Keratinocyte (primary cell): Measurements from ENCODE around the gene MYPOP. TPM values are rescaled to one million over a fixed set of nuclear protein-coding genes. Genes with fewer than 3 reads are reported as not detected.

Experiments
- DNase-seq: peaks from one replicate; pipeline ENCODE4 v3.0.0-alpha.2; 2011; ENCODE audit warnings: low read depth, missing footprints, low spot score
- FAIRE-seq: peaks from 2 replicates; lab custom pipeline; 2011; peaks lifted over from hg19 to GRCh38; lab: Jason Lieb, UNC
- H2AFZ ChIP-seq: 2 replicates; pipeline ENCODE4 v1.6.0; 2012; ENCODE audit warnings: low read length, control low read depth, inconsistent platforms; ENCODE audit not compliant: control insufficient read depth
- H3K27ac ChIP-seq: 2 replicates; pipeline ENCODE4 v1.5.1; 2011; ENCODE audit warnings: low read length; ENCODE audit not compliant: control insufficient read depth, insufficient read depth
- H3K27me3 ChIP-seq: 3 replicates; pipeline ENCODE4 v1.6.0; 2011; ENCODE audit warnings: low read length; ENCODE audit not compliant: control insufficient read depth, insufficient read depth; ENCODE audit errors: extremely low read depth
- H3K36me3 ChIP-seq, 2 experiments: 2 replicates in 1 of 2; 3 replicates in 1 of 2; pipeline ENCODE4 v1.5.1; 2011; ENCODE audit warnings: low read length in 2 of 2, mild to moderate bottlenecking in 1 of 2; ENCODE audit not compliant: control insufficient read depth in 2 of 2, insufficient read depth in 2 of 2; ENCODE audit errors: extremely low read depth in 1 of 2
- H3K4me1 ChIP-seq: 3 replicates; pipeline ENCODE4 v1.5.1; 2011; ENCODE audit warnings: low read length; ENCODE audit not compliant: control insufficient read depth, insufficient read depth; ENCODE audit errors: extremely low read depth
- H3K4me2 ChIP-seq: 3 replicates; pipeline ENCODE4 v1.6.0; 2011; ENCODE audit warnings: low read depth, low read length; ENCODE audit not compliant: control insufficient read depth, insufficient read depth; ENCODE audit errors: extremely low read depth
- H3K4me3 ChIP-seq, 3 experiments: fragments of 200-600 bp in 1 of 3; sonication (generic) in 1 of 3; 2 replicates in 2 of 3; 3 replicates in 1 of 3; pipeline ENCODE4 v1.5.1; 2011 to 2016; ENCODE audit warnings: low read length in 3 of 3, mild to moderate bottlenecking in 3 of 3, control low read depth in 2 of 3, inconsistent platforms in 1 of 3, low read depth in 1 of 3, mixed read lengths in 1 of 3, mixed run types in 1 of 3, moderate library complexity in 1 of 3; ENCODE audit not compliant: control insufficient read depth in 2 of 3, insufficient read depth in 2 of 3; ENCODE audit errors: extremely low read depth in 1 of 3
- H3K79me2 ChIP-seq: 2 replicates; pipeline ENCODE4 v1.6.0; 2012; ENCODE audit warnings: low read length; ENCODE audit not compliant: control insufficient read depth, insufficient read depth
- H3K9ac ChIP-seq: 3 replicates; pipeline ENCODE4 v1.6.0; 2011; ENCODE audit warnings: low read length; ENCODE audit not compliant: control insufficient read depth, insufficient read depth; ENCODE audit errors: extremely low read depth
- H3K9me1 ChIP-seq: 3 replicates; pipeline ENCODE4 v1.6.0; 2011; ENCODE audit warnings: low read length; ENCODE audit not compliant: control insufficient read depth, insufficient read depth; ENCODE audit errors: extremely low read depth
- H3K9me3 ChIP-seq: 2 replicates; pipeline ENCODE4 v1.5.1; 2012; ENCODE audit warnings: low read depth, low read length; ENCODE audit not compliant: control insufficient read depth
- H4K20me1 ChIP-seq: 3 replicates; pipeline ENCODE4 v1.6.0; 2011; ENCODE audit warnings: low read length; ENCODE audit not compliant: control insufficient read depth, insufficient read depth; ENCODE audit errors: extremely low read depth
- EZH2 ChIP-seq: IDR thresholded peaks from one replicate; pipeline ENCODE4 v1.6.1; 2012; ENCODE audit warnings: inconsistent platforms, mild to moderate bottlenecking, low read length, moderate library complexity
- dilution Hi-C: fragments of 300-500 bp; cut with MboI; formaldehyde crosslinking; loops from one replicate; pipeline ENCODE4 v1.7.0; 2020; ENCODE audit warnings: low sequenced_read_pairs; ENCODE audit not compliant: extremely low pct_ligation_motif_present
- polyA plus RNA-seq, 5 experiments: library from polyadenylated mRNA; depleted of rRNA in 3 of 5; stranded (reverse) in 3 of 5; stranded (forward) in 1 of 5; unstranded in 1 of 5; fragments of >200 nt; gene quantifications; 1 replicate in 1 of 5; 2 replicates in 3 of 5; 3 replicates in 1 of 5; pipeline versions ENCODE4 v1.2.1 to v1.2.3, GENCODE V29; 2011 to 2012; ENCODE audit warnings: missing spikeins in 2 of 5, low read depth in 1 of 5, low replicate concordance in 1 of 5
- TF ChIP-seq, protein P1 (sequence below), 3 experiments: IDR thresholded peaks in 1 of 3; conservative IDR thresholded peaks in 1 of 3; optimal IDR thresholded peaks in 1 of 3; 2 replicates in 2 of 3; 3 replicates in 1 of 3; pipeline versions ENCODE3 to v1.5.1; 2011; ENCODE audit warnings: low read length in 3 of 3, mild to moderate bottlenecking in 3 of 3, moderate library complexity in 2 of 3, control low read depth in 1 of 3, inconsistent platforms in 1 of 3; ENCODE audit not compliant: insufficient read depth in 2 of 3; ENCODE audit errors: extremely low read depth in 1 of 3

MYPOP gene
- polyA plus RNA-seq, 1 donor (not counting 4 experiments of a cell fraction or from before 2014, with no cell fraction given) = 1.3 TPM

DNA sequence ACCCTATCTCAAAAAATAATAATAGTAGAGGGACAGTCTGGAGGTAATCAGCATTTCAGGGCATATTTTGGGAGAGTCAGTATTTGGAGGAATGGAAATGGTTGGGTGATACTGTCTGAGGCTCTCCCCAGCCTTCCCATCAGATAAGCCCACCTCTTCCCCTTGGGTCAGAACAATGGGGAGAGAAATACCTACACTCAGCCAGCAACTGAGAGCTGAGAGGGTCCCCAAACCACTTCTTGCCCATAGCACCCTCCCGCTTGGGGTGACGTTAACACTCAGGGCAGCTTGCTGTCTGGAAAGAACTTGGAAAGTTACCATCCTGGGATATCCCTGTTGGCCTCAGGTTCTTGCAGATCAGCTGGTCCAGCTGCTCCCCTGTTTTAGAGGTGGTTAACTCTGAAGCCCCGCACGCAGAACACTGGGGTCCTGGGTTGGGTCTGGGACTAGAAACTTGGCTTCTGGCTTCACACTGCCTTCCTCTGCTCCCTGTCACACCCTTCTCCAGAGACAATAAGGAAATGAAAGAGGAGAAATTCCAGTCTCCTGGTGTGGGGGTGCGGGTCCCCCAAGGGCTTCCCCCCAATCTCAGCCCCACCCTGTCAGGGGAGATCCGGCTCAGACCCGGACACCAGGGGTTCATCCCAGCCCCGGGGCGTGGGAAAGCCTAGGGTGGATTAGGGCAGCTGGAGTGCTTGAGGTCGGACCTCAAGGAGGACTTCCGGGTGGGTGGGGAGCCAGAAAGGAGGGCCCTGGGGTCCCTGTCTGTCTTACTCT lies 35.8 kb downstream of the MYPOP start:
- Histone ChIP-seq H3K4me3 (no peak overlapping the region), H3K27ac (no peak overlapping the region), H4K20me1 (no peaks in the 10 kb centered on the region), H3K9ac (no peak overlapping the region), H3K4me1 (peaks cover 10% of the 10 kb centered on the region), H3K79me2 (peaks cover 13% of the 10 kb centered on the region), H2AFZ (no peak overlapping the region), H3K27me3 (peaks cover 37% of the 10 kb centered on the region), H3K9me1 (no peaks in the 10 kb centered on the region), H3K4me2 (no peak overlapping the region), H3K36me3 (no peaks in the 10 kb centered on the region), H3K9me3 (no peaks in the 10 kb centered on the region)
- TF ChIP-seq, protein P1, sequence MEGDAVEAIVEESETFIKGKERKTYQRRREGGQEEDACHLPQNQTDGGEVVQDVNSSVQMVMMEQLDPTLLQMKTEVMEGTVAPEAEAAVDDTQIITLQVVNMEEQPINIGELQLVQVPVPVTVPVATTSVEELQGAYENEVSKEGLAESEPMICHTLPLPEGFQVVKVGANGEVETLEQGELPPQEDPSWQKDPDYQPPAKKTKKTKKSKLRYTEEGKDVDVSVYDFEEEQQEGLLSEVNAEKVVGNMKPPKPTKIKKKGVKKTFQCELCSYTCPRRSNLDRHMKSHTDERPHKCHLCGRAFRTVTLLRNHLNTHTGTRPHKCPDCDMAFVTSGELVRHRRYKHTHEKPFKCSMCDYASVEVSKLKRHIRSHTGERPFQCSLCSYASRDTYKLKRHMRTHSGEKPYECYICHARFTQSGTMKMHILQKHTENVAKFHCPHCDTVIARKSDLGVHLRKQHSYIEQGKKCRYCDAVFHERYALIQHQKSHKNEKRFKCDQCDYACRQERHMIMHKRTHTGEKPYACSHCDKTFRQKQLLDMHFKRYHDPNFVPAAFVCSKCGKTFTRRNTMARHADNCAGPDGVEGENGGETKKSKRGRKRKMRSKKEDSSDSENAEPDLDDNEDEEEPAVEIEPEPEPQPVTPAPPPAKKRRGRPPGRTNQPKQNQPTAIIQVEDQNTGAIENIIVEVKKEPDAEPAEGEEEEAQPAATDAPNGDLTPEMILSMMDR (optimal IDR thresholded peaks at IDR 0.05 in 1 of 3, IDR thresholded peaks at IDR 0.05 in 1 of 3, conservative IDR thresholded peaks at IDR 0.05 in 1 of 3; ENCODE audit: extremely low read depth in 1 of 3, insufficient read depth in 2 of 3, low read length in 3 of 3) = no peak
- no peak for TF ChIP-seq EZH2
- DNase-seq = no peak
- dilution Hi-C loops = no loop called here
- FAIRE-seq = no peak

GRCh38 chr19:45865269-45865948 lies 37.0 kb downstream of the MYPOP start:
- H4K20me1 ChIP-seq = no peaks in the 10 kb centered on the region
- FAIRE-seq = no peak
- no peak overlapping the region for H3K4me3 ChIP-seq
- peaks cover 37% of the 10 kb centered on the region for H3K27me3 ChIP-seq
- H3K9me3 ChIP-seq = no peaks in the 10 kb centered on the region
- H3K9ac ChIP-seq = no peak overlapping the region
- peaks cover 21% of the 10 kb centered on the region for H3K79me2 ChIP-seq
- peaks cover 10% of the 10 kb centered on the region for H3K4me1 ChIP-seq
- H3K4me2 ChIP-seq = no peak overlapping the region
- no peak overlapping the region for H3K27ac ChIP-seq
- H3K36me3 ChIP-seq = no peaks in the 10 kb centered on the region
- TF ChIP-seq EZH2 = no peak
- TF ChIP-seq, protein P1 (optimal IDR thresholded peaks at IDR 0.05 in 1 of 3, IDR thresholded peaks at IDR 0.05 in 1 of 3, conservative IDR thresholded peaks at IDR 0.05 in 1 of 3; ENCODE audit: extremely low read depth in 1 of 3, insufficient read depth in 2 of 3, low read length in 3 of 3) = no peak
- no peaks in the 10 kb centered on the region for H3K9me1 ChIP-seq
- dilution Hi-C loops = no loop called here
- no peak for DNase-seq
- no peak overlapping the region for H2AFZ ChIP-seq
